Measurements from ENCODE around the gene NUDT1.

Gene NUDT1

DNA sequence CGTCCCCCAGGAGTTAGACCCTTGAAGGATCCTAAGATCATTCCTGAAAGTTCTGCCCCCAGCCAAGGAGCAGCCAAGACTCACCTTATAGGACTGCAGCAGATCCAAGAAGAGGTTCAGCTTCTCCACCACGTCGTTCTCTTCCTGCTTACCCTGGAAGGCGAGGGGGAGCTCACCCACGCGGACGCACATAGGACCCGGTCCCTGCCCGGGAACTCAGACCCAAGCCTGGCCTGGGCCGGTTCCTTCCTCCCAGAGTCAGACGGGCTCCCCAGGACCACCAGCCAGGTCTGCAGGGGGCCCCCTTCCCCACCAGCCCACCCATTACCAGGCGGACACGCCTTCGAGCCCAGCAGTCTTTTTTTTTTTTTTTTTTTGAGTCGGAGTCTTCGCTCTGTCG is 15.6 kb downstream of the NUDT1 start:
- H3K27me3 ChIP-seq (replicated peaks): no peaks in the 10 kb centered on the region
- TF ChIP-seq CTCF (IDR thresholded peaks at IDR 0.05; ENCODE audit: low read depth, low read length, missing control alignments): no peak
- in situ Hi-C loops (cut with HindIII; ENCODE audit: low pct_ligation_motif_present, low sequenced_read_pairs): no loop called here
- H3K36me3 ChIP-seq (replicated peaks): peaks cover 48% of the 10 kb centered on the region
- no peak overlapping the region for H3K4me3 ChIP-seq (ENCODE audit: low read depth, low read length)
- no peak overlapping the region for H3K27ac ChIP-seq
- DNase-seq: no peak

DNA sequence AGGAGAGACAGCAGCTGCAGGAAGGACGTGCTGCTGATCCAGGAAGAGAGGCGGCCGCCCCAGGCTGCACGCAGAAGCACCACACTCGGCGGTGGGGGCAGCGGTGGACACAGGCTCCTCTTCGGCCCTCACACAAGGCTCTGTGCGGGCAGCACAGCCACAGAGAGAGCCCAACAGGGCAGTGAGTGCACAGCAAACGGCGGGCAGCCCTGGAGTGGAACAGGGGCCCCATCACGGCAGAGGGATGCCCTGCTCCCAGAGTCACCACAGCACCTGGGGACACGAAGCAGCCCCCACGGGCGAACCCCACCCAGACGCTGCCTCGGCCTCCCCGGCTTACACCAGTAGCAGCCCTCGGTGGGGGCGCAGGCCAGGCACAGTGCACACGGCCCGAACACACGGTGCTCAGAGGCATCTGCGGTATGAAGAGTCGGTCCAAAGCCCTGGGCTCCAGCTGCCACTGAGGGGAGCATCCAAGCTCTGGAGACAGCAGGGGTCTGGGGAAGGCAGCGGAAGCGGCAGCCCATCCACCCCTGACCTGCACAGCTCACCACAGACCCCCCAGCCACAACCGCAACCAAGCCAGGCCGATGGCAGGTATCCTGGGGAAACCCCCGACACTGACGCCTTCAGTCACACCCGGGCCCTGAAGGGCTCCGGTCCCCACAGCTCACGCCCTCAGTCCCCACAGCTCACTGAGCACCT is 16.8 kb downstream of the NUDT1 start:
- TF ChIP-seq CTCF (IDR thresholded peaks at IDR 0.05; ENCODE audit: low read depth, low read length, missing control alignments): no peak
- Histone ChIP-seq H3K36me3 (replicated peaks) (peaks cover 52% of the 10 kb centered on the region), H3K4me3 (ENCODE audit: low read depth, low read length) (no peak overlapping the region), H3K27me3 (replicated peaks) (no peaks in the 10 kb centered on the region), H3K27ac (no peak overlapping the region)
- no peak for DNase-seq
- in situ Hi-C loops (cut with HindIII; ENCODE audit: low pct_ligation_motif_present, low sequenced_read_pairs): no loop called here

- H3K4me3 ChIP-seq (ENCODE audit: low read depth, low read length): no peak overlapping the region
- H3K27ac ChIP-seq: no peak overlapping the region
- TF ChIP-seq CTCF (IDR thresholded peaks at IDR 0.05; ENCODE audit: low read depth, low read length, missing control alignments): no peak
- peaks cover 50% of the 10 kb centered on the region for H3K36me3 ChIP-seq (replicated peaks)
- DNase-seq: no peak
- in situ Hi-C loops (cut with HindIII; ENCODE audit: low pct_ligation_motif_present, low sequenced_read_pairs): no loop called here
- no peaks in the 10 kb centered on the region for H3K27me3 ChIP-seq (replicated peaks)
These were observed 17.5 kb downstream of the NUDT1 start for GRCh38 chr7:2259480-2259879.

DNA sequence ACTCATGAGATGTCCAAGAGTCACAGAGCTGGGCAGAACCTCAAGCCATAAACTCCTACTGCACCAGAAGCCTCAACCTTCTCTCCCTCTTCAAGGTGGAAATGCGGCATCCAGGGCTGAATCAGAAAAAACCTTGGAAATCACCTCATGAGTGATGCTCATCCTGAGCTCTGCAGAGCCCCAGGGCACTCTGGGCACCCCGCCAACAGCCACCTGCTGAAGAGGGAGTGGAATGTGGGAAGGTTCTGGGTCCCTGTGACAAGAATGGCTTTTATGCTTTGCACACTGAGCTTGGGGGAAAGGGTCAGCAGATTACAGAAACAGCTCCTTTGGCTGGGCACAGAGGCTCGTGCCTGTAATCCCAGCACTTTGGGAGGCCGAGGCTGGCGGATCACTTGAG is 18.8 kb downstream of the NUDT1 start:
- TF ChIP-seq CTCF (IDR thresholded peaks at IDR 0.05; ENCODE audit: low read depth, low read length, missing control alignments): no peak
- Histone ChIP-seq H3K4me3 (ENCODE audit: low read depth, low read length) (no peak overlapping the region), H3K36me3 (replicated peaks) (peaks cover 38% of the 10 kb centered on the region), H3K27me3 (replicated peaks) (no peaks in the 10 kb centered on the region), H3K27ac (no peak overlapping the region)
- in situ Hi-C loops (cut with HindIII; ENCODE audit: low pct_ligation_motif_present, low sequenced_read_pairs): no loop called here
- no peak for DNase-seq

DNA sequence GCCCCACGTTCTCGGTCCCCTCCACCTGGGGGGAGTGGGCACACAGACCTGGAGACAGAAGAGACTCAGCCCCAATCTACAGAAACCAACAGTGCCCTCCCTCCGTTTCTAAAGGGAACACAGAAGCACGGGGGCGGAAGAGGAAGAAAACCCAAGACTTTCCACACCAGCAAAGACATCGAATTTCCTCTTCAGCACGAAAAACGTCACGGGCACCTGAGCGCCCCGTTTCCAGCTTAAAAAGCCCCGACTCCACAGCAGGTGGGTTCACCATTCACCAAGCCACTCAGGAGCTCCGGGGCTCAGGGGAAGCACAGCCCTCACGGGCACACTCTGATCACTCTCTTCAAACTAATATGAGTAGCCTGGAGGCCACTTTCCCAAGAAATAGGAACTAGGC is 19.6 kb downstream of the NUDT1 start:
- no peak overlapping the region for H3K4me3 ChIP-seq (ENCODE audit: low read depth, low read length)
- peaks cover 34% of the 10 kb centered on the region for H3K36me3 ChIP-seq (replicated peaks)
- H3K27ac ChIP-seq: no peak overlapping the region
- H3K27me3 ChIP-seq (replicated peaks): no peaks in the 10 kb centered on the region
- in situ Hi-C loops (cut with HindIII; ENCODE audit: low pct_ligation_motif_present, low sequenced_read_pairs): no loop called here
- no peak for DNase-seq
- TF ChIP-seq CTCF (IDR thresholded peaks at IDR 0.05; ENCODE audit: low read depth, low read length, missing control alignments): no peak

- H3K36me3 ChIP-seq (replicated peaks): peaks cover 26% of the 10 kb centered on the region
- no peak overlapping the region for H3K4me3 ChIP-seq (ENCODE audit: low read depth, low read length)
- DNase-seq: no peak
- H3K27me3 ChIP-seq (replicated peaks): no peaks in the 10 kb centered on the region
- in situ Hi-C loops (cut with HindIII; ENCODE audit: low pct_ligation_motif_present, low sequenced_read_pairs): no loop called here
- no peak overlapping the region for H3K27ac ChIP-seq
- TF ChIP-seq CTCF (IDR thresholded peaks at IDR 0.05; ENCODE audit: low read depth, low read length, missing control alignments): no peak
These were observed 21.1 kb downstream of the NUDT1 start for GRCh38 chr7:2263176-2263575.
